HFFc6 (cell line): ENCODE results near the gene PATJ. TPM values are rescaled to one million over a fixed set of nuclear protein-coding genes. Genes with fewer than 3 reads are reported as not detected.

Experiments used
- DNase-seq: peaks from one replicate; pipeline ENCODE4 v3.0.0-alpha.2; 2018
- H3K27ac Mint-ChIP-seq: 2 replicates; pipeline ENCODE4 v1.8.0; 2020; ENCODE audit warnings: mild to moderate bottlenecking, mixed read lengths
- H3K27me3 Mint-ChIP-seq: 2 replicates; pipeline ENCODE4 v1.8.0; 2021; ENCODE audit warnings: mild to moderate bottlenecking, moderate library complexity, mixed read lengths; ENCODE audit not compliant: insufficient read depth
- H3K36me3 Mint-ChIP-seq: 2 replicates; pipeline ENCODE4 v1.8.0; 2021; ENCODE audit warnings: low read depth, mixed read lengths
- H3K4me1 Mint-ChIP-seq: 2 replicates; pipeline ENCODE4 v1.8.0; 2020; ENCODE audit warnings: low read depth, mixed read lengths
- H3K4me3 Mint-ChIP-seq: 2 replicates; pipeline ENCODE4 v1.8.0; 2020; ENCODE audit warnings: mild to moderate bottlenecking, moderate library complexity, mixed read lengths
- H3K9me3 Mint-ChIP-seq: 2 replicates; pipeline ENCODE4 v1.8.0; 2020; ENCODE audit warnings: mild to moderate bottlenecking, mixed read lengths
- CTCF ChIP-seq: fragments of 200-600 bp; sonication (generic); IDR thresholded peaks from 2 replicates; pipeline ENCODE4 v1.5.0; 2021; ENCODE audit warnings: antibody characterized with exemption, mild to moderate bottlenecking
- microRNA-seq: library from miRNA; unstranded; fragments of <30 nt; microRNA quantifications from one replicate; pipeline ENCODE4, GENCODE V29; 2019
- total RNA-seq, 6 experiments: library from RNA; stranded (reverse); fragmentation: NEBNext Ultra II Directional; extraction: Animal tissue kit (Norgen Biotek cat#: 25700); gene quantifications; 2 replicates in 1 of 6; 3 replicates in 5 of 6; pipeline ENCODE4 v1.2.3, GENCODE V29; 2021

PATJ gene
- total RNA-seq, 6 experiments from 2014 or later, result 4.7 to 8.0 (median 5.7) TPM

DNA sequence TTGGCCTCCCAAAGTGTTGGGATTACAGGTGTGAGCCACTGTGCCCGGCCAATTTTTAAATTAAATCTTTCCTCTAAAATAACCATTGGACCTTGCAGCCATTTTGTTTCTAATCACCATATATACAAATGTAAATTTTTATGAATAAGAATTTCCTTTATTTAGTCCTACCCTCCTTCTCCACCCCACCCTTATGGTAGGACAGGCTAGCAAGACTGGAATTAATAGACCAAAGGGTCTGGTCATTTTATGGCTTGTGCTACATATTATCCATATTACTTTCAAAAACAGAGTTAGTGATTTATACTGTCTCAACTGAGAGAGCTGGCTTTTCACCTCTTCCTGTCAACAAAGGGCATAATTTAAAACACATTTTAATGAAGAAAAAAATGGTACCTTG lies 478.9 kb downstream of the PATJ start:
- H3K4me1 Mint-ChIP-seq, result no peaks in the 10 kb centered on the region
- no peaks in the 10 kb centered on the region for H3K27me3 Mint-ChIP-seq
- H3K27ac Mint-ChIP-seq, result no peak overlapping the region
- H3K36me3 Mint-ChIP-seq, result no peaks in the 10 kb centered on the region
- no peak overlapping the region for H3K4me3 Mint-ChIP-seq
- peaks cover 14% of the 10 kb centered on the region; the same call in 1 of the 2 replicates for H3K9me3 Mint-ChIP-seq
- DNase-seq, result no peak
- no peak for TF ChIP-seq CTCF

DNA sequence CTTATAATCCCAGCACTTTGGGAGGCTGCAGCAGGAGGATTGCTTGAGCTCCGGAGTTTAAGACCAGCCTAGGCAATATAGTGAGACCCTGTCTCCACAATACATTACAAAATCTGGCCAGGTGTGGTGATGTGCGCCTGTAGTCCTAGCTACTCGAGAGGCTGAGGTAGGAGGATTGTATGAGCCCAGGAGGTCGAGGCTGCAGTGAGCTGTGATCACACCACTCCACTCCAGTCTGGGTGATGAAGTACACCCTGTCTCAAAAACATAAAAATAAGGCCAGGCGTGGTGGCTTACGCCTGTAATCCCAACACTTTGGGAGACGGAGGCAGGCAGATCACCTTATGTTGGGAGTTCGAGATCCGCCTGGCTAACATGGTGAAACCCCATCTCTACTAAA lies 480.0 kb downstream of the PATJ start:
- no peak overlapping the region for H3K4me3 Mint-ChIP-seq
- no peak for TF ChIP-seq CTCF
- H3K9me3 Mint-ChIP-seq, result peaks cover 16% of the 10 kb centered on the region; the same call in 1 of the 2 replicates
- no peaks in the 10 kb centered on the region for H3K36me3 Mint-ChIP-seq
- no peak overlapping the region for H3K27ac Mint-ChIP-seq
- no peaks in the 10 kb centered on the region for H3K4me1 Mint-ChIP-seq
- no peak for DNase-seq
- H3K27me3 Mint-ChIP-seq, result no peaks in the 10 kb centered on the region; the same call in 1 of the 2 replicates

- no peaks in the 10 kb centered on the region; the same call in 1 of the 2 replicates for H3K27me3 Mint-ChIP-seq
- TF ChIP-seq CTCF, result no peak
- H3K27ac Mint-ChIP-seq, result no peak overlapping the region
- H3K36me3 Mint-ChIP-seq, result peaks cover 4% of the 10 kb centered on the region; the same call in 1 of the 2 replicates
- no peaks in the 10 kb centered on the region; the same call in 1 of the 2 replicates for H3K4me1 Mint-ChIP-seq
- no peak overlapping the region for H3K4me3 Mint-ChIP-seq
- no peak for DNase-seq
- H3K9me3 Mint-ChIP-seq, result peaks cover 16% of the 10 kb centered on the region
These were observed 481.9 kb downstream of the PATJ start for GRCh38 chr1:62224182-62224581.

GRCh38 chr1:62227496-62227895 lies 485.2 kb downstream of the PATJ start:
- no peak for DNase-seq
- H3K4me1 Mint-ChIP-seq, result peaks cover 19% of the 10 kb centered on the region; the same call in 1 of the 2 replicates
- H3K36me3 Mint-ChIP-seq, result peaks cover 4% of the 10 kb centered on the region; the same call in 1 of the 2 replicates
- H3K27ac Mint-ChIP-seq, result no peak overlapping the region
- TF ChIP-seq CTCF, result no peak
- peaks cover 28% of the 10 kb centered on the region for H3K9me3 Mint-ChIP-seq
- H3K27me3 Mint-ChIP-seq, result no peaks in the 10 kb centered on the region; the same call in 1 of the 2 replicates
- no peak overlapping the region for H3K4me3 Mint-ChIP-seq

Small RNA genes lying within 50 kb of the gene (microRNA-seq; reads per million reads assigned to microRNA genes)
- gene MIR3116-1 (not detected), gene MIR3116-2 (not detected)

Other genes with a start within 250 kb of the PATJ start
- 10 to 100 TPM; 39.1 to 49.0 (median 40.4) TPM for gene TM2D1, start 17.3 kb upstream of the PATJ start, total RNA-seq